Occipital lobe (tissue), 2 donors: ENCODE measurements around the gene FAHD1. TPM values are rescaled to one million over a fixed set of nuclear protein-coding genes. Genes with fewer than 3 reads are reported as not detected.
A peak's percentile ranks its signal among the peaks of the same experiment; 100 is the strongest.
"Not testable (repeated sequence)": the region's sequence is repeated elsewhere in the genome, so short reads cannot be mapped to it uniquely, and the experiment has no call there.

Experiments used
- DNase-seq: peaks from one replicate; lab custom pipeline; 2025; lab: John Stamatoyannopoulos, UW
- total RNA-seq: library from RNA; depleted of rRNA; stranded (reverse); fragments of >200 nt; gene quantifications from one replicate; pipeline ENCODE4 v1.2.3, GENCODE V29; 2014

FAHD1 gene
- total RNA-seq, 1 donor from 2014 or later = 63.6 TPM

DNA sequence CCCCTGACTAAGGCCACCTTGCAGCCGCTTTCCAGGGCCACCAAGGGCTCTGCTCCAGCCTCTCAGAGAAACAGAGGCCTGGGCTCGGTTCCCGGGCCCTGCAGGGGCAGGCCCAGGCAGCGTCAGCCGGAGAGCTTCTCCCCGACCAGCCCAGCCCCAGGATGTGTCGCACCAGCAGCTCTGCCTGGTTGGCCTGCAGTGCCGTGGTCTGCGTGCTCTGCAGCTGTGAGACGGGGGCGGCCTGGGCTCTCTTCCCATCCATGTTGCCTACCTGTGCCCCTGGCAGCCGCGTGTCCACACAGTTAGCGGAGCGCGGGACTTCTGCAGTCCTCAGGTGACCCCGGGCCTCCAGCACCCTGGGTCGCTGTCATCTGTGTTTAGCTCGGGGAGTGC, 38.3 kb upstream of the FAHD1 start:
- no peak for DNase-seq

DNA sequence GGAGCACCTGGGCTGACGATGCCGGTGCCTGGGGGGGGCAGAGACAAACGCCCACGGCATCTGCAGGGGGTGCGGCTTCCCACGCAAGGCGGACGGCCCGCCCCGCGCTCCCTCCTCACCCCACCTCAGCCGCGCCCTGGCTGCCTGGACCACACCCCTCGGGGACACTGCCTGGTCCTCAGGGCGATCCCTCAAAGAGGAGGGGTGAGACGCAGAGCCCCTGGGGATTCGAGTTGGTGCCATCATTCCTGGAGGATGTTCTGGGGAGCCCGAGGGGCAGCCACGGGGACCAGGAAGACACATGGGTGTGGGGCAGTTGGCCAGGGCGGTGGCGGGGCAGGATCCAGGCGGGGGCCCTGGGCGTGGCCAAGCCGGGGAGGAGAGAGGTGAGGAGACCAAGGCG, 37.4 kb upstream of the FAHD1 start:
- DNase-seq = no peak

DNA sequence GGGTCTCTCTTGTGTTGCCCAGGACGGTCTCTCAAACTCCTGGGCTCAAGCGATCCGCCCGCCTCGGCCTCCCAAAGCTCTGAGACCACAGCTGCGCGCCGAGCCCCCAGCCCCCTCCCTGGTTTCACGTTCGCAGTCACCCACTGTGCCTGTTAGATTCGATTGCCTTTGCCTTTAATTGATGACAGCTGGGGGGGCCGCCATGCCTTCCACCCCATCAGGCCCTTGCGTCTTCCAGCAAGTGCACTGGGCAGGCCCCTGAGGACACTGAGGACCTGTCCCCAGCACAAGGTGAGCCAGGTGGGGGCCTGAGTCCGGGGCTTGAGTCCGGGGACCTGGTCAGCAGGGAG, 36.8 kb upstream of the FAHD1 start:
- no peak for DNase-seq

DNA sequence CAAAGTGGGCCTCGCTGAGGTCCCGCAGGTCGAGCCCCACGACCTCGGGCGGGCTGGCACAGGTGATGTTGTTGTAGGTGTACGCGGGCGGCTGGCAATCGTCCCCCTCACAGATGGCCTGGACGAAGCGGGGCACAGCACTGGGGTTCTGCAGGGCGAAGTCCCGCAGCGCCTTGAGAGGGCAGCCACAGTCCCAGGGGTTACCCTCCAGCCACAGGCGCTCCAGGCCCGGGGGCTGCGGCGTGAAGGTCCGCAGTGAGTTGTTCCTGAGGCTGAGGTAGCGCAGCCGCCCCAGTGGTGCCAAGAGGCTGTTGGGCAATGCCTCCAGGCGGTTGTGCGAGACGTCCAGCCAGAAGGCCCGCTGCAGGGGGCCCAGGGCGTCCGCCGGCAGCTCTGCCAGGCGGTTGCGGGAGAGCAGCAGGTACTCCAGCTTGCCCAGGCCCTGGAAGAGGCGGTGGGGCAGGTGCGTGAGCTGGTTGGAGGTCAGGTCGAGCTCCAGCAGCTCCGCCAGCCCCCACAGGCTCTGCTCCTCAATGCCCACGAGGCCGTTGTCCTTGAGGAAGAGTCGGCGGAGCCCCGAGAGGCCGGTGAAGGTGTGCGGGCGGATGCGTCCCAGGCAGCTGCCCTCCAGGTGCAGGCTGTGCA, 36.3 kb upstream of the FAHD1 start:
- DNase-seq = no peak

DNA sequence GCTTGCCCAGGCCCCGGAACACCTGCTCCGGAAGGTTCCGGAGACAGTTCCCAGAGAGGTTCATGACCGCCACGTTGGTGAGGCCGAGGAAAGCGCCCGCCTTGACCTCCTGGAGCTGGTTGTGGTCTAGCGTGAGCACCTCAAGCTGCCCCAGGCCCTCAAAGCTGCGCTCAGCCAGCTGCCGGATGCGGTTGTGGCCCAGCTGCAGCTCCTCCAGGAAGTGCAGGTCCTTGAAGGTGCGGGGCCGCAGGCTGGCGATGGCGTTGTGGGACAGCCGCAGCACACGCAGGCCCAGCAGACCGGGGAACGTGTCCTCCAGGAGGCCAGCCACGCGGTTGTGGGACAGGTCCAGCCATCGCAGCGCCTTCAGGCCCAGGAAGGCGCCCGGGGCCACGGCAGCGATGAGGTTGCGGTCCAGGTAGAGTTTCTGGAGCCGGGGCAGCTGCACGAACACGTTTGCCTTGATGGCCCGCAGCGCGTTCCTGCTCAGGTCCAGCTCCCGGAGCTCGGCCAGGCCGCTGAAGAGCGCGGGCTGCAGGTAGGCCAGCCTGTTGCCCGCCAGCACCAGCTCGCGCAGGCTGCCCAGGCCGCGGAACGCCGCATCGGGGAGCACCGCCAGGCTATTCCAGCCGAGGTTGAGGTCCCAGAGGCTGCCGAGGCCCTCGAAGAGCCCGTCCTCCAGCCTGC, 35.6 kb upstream of the FAHD1 start:
- DNase-seq = no peak

DNA sequence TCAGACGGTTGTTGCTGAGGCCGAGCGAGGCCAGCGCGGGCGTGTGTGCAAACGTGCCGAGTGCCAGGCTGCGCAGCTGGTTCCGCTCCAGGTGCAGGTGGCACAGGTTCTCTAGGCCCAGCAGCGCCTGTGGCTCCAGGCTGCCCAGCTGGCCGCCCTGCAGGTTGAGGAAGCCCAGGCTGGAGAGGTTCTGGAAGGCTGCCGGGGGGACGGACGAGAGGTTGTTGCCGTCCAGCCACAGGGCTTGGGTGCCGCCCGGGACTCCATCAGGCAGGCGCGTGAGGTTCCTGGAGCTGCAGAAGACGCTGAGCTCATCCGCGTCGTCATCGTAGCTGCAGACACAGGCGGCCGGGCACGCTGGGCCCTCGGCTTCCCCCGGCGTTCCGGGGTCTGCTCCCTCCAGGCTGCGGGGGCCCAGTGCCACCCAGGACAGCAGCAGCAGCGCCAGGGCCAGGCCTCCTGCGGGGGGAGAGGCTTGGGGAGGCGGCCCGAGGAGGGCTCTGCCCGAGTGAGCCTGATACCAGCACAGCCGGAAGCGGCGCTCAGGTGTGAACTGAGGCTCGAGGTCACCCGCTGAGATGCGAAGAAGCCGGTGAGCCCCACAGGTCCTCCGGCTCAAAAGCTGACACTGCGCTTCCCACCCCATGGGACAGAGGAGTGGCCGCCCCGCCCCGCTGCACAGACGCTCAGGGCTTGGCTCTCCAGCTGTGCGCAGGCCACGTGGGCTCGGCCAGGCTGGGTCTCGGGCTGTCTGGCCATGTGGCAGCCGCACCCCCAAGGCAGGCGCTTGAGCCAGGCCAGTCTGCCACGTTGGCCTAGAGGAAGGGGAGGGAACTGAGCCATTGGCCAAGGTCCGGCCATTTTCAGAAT, 34.8 kb upstream of the FAHD1 start:
- DNase-seq = no peak

DNA sequence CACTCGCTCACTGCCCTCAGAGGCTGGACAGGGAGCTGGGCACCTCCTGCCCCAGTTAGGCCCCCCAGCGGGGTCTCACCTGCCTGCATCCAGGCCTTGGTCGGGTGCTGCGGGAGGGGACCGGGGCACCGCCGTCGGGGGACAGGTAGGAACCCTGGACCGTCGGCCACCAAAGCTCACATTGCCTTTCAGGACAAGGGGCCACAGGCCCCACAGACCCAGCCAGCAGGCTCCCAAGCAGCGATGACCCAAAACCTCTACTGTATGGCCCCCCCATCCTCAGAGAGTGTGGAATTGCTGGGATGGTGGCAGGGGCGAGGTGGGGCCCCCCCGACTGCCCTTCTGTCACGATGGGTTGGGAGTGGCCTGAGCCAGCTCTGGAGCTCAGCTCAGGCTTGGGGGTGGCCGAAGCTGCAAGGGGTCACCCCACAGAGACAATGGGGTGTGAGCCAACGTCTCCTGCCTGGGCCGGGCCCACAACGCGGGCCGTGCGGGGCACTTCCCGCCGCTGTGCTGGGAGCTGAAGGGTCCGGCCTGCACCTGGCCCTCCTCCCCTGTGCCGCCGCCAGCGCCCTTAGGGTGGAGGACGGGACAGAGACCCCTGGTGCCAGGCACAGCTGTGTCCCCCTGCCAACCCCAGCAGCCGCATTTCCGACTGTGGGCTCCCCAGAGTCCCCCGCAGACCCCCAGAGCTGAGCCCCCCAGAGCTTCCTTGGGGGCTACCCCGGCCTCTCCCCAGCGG, 34.0 kb upstream of the FAHD1 start:
- no peak for DNase-seq

DNA sequence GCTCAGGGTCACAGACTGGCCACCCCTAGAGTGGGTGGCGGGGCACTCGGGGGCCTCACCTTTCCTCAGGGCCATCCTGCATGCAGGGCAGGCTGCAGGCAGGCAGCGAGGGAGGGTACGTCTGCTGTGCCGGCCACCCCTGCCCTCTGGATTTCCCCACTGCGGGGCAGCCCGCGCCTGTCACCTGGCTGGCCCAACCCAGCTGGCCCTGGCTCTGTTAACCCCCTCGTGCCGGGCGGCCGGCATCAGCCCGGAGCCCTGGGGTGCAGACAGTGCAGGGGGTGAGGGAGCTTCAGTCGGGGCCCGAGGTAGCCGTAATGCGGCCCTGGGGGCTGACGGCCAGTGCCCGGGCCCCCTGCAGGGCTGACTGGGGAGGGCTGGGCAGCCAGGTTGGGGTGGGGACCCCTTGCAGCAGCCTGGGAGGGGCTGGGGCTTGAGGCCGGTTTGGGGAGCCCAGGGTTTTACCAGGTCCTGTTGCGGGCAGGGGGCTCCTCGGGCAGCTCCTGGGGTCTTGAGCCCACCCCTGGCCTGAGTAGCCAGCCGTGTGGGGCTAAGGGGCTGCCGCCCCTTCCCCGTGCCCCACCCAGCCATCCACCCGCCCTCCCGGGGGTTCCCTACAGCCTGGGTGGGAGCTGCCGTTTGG, 33.3 kb upstream of the FAHD1 start, which contains the start of gene IGFALS:
Gene IGFALS, minus strand, starts transcription at position 128 of the 643 bp plus-strand sequence. Its CDS starts 53 bp downstream, at position 75.
- no peak for DNase-seq

DNA sequence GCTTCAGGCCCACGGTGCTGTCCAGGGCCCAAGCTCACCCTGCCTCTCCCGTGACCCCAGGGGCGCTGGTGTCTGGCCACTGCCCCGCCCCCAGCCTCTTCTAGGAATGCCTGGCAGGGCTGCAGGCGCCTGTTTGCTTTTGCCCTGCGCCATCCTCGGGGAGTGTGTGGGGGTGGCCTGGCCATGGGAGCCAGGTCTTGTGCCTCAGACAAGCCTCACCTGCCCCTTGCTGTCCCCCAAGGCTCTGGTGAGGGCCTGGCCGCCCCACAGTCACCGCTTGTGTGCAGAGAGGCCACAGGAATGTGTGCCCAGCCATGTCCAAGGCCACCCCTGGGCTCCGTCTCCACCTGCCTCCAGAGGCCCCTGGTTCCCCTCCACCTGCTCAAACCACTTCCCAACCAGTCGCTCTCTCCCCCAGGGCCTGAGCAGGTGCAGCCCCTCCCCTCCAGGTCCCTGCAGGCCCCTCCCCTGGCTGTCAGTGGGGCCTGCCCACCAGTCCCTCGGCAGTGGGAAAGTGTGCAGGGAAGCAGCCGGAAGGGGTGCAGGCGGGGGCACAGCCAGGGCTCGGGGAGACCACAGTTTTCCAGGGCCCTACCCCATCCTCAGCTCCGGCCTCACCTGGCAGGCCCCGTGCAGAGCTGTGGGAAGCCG, 32.7 kb upstream of the FAHD1 start:
- no peak for DNase-seq

DNA sequence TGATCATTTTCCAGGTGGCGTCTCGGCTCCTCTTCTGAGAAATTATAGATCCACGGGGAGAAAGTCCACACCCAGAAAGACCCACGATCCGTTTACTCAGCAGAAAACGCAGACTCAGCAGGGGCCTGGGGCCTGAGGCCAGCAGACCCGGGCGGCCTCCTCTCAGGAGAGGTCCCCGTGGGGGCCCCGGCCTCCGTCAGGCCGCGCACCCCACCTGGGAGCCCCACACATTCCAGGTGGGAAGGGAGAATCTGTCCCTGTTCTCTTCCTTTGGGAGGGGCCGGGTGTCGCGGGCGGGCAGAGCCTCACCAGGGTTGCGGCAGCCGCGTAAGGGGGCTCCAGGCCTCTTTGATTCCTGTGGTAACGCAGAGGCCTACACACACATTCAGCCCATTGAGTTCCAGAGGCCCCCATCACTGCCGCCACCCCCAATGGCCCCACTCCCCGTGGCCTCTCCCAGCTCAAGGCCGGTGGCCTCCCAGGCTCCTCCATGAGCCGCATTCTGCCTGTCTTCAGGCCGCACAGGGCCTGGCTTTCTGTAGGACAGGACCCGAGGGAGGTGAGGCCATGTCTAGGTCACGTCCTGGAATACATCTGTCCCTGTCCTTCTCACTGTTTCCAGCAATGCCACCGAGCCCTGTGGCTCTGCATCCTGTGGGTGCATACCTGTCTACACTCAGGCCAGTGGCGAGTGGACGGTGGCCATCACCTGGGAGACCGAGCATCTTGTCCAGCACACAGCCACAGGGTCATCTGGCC, 31.9 kb upstream of the FAHD1 start:
- no peak for DNase-seq

DNA sequence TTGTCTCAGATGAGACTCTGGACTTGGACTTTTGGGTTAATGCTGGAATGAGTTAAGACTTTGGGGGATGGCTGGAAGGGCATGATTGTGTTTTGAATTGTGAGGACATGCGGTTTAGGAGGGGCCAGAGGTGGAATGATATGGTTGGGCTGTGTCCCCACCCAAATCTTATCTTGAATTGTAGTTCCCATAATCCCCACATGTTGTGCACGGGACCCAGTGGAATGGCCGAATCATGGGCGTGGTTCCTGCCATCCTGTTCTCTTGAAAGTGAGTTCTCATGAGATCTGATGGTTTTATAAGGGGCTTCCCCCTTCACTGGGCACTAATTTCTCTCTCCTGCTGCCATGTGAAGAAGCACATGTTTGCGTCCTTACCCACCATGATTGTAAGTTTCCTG, 27.7 kb upstream of the FAHD1 start:
- DNase-seq = not testable (repeated sequence)

DNA sequence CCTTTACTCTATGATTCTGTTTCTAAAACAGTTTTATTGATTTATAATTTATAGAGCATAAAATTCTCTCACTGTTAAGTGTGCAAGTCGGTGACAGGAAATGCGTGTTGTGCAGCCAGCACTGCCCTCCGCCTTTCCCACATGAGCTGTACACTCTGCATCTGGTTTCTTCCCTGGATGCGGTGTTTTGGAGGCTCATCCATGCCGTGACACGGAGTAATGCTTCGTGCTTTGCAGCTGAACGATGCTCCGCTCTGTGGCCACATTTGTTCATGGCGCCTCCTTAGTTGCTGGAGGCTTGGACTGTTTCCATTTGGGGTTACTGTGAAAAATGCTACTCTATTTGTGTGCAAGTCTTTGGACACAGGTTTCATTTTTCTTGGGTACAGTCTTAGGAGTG, 26.3 kb upstream of the FAHD1 start:
- no peak for DNase-seq

DNA sequence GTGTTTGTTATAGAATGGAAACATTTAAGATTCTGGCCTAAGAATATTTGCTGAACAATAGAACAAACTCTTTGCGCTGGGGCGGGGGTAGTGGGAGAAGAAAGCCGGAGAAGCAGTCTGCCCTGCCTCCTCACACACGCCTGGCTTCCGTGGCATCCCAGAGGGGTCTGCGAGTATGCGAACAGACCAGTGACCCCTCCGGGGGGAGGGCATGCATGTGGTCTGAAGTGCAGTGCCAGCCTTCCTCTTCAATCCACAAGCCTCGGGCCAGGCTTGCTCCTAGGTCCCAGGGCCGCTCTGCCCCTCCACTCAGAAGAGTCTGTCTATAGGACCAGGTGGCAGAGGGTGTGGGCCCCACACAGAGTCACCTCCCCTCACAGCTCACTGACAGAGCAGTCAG, 19.4 kb upstream of the FAHD1 start:
- DNase-seq = no peak

DNA sequence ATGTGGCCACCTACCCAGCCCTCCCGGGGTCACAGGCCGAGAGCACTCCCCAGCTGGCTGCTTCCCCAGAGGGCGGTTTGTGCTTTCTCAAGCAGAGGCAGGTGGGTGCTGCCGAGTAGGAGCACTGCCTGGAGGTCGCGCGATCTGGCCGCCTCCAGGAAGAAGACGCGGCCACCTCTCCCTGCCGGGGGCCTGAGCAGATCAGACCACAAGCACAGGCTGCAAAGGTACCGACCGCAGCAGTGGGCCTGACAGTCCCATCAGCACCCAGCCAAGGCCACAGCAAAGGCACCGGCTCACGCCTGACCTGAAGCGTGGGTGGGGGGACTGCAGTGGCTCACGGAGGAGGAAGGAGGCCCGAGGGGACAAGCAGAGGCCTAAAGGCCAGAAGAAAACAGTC, 18.3 kb upstream of the FAHD1 start:
- no peak for DNase-seq

DNA sequence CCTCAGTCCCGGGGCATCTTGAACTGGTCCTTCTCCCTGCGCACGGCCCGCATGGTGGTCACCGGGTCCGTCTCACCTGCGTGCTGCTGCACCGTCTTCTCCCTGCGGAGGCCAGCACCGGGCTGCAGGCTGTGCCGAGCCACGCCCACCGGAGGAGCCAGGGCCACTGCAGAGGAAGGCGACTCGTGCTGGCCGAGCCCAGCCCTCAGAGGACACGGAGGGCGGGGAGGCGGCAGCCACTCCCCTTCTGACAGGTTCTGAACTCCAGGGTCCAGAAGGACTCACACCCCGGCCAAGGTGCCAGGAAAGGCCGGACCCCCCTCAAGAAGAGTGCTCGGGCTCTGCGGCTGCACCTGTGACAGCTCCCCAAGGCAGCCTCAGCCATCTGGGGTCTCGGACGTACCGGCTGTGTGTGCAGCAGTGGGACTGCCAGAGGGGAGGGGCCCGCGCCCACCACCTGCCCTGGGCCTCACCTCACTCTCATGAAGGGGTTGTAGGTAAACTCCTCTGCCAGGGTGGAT, 17.7 kb upstream of the FAHD1 start:
- DNase-seq = no peak

DNA sequence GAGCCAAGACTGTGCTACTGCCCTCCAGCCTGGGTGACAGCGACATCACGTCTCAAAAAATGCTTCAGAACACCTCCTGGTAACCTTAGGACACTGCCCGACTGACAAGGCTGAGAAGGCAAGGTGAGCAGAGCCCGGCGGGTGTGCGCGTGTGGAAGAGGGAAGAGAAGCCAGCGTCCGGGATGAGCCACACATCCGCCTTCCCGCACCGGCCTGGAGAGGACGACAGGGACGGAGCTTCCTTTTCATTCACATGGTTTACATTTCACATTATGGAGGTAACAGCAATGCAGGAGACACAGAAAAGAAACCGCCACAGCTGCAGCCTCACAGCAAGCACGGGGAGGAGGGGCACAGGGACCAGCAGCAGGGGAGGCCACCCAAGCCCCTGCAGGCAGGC, 16.9 kb upstream of the FAHD1 start:
- no peak for DNase-seq

DNA sequence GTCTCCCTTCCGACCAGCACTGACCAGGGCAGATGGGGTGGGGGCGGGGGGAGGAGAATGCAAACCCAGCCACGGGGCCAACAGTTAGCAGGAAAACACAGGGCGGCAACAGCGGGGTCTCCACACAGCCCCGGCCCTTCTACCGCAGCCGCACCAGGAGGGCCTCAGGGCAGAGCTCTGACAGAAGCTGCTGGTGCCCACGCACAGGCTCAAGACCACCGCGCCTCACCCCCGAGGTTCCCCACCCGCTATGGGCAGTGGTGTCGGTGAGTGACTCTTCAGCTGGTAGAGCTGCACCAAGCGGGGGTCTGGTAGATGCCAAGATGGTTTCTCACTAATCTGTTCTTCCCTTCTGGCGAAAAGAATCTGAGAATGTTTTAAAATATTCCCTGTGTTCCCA, 16.5 kb upstream of the FAHD1 start:
- no peak for DNase-seq

DNA sequence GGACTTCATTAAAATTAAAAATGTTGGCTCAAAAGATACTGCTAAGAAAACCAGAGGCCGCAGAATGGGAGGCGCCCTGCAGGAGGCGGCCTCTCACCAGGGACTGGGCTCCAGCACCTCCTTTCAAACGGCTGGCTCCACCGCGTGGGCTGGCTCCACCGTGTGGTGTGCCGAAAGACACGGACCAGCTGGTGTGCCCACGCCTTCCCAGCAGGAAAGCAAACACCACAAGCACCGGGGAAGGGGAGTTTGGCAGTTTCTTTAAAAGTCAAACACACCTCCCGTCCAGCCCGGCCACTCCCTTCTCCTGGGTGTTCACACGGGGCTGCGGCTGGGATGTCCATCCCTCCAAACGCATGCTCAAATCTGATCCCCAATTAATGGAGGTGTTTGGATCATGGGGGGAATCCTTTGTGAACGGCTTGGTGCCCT, 14.3 kb upstream of the FAHD1 start:
- DNase-seq = peak; percentile 74

DNA sequence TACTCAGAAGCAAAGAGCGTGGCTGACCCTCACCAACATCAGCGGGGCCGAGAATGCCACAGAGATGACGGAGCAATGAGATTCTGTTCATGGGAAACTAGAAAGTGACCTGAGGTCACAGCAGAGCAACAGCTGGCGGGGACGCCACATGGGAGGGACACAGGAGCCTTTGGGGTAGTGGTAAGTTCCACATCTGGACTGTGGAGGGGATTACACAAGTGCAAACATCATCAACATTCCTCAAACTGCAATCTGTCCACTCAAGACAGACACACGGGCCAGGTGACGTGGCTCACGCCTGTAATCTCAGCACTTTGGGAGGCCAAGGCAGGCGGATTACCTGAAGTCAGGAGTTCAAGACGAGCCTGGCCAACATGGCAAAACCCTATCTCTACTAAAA, 11.5 kb upstream of the FAHD1 start:
- no peak for DNase-seq
